NCI-H524 (cell line): ENCODE results near the gene HAGH.
A peak's percentile ranks its signal among the peaks of the same experiment; 100 is the strongest.

ENCODE experiments used
- DNase-seq, 2 experiments: peaks; one replicate each; lab custom pipeline; 2025; lab: John Stamatoyannopoulos, UW

The HAGH gene

DNA sequence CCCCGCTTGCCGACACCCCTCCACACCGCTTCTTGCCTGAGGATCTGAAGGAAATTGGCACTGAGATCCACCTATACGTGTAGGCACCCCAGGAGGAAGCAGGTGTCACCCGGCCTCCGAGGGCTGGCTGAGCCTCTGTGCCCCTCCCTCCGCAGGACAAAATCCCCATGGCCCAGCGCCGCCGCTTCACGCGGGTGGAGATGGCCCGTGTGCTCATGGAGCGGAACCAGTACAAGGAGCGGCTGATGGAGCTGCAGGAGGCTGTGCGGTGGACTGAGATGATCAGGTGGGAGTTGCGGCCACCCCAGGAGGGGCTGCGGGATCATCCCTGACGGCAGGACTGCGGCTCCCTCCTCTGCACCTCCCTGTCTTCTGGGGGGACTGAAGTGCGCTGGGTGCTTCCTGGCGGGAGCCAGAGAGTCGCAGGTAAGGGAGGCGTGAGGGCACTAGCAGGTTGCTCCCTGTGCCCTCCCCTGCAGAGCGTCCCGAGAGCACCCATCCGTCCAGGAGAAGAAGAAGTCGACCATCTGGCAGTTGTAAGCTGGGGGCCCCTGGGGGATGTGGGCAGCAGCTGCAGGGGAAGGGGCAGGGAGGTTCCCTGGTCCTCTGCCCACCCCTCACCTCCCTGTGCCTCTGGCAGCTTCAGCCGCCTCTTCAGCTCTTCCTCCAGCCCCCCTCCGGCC lies 64.3 kb downstream of the HAGH start:
- DNase-seq: peak; percentile 59 to 84

DNA sequence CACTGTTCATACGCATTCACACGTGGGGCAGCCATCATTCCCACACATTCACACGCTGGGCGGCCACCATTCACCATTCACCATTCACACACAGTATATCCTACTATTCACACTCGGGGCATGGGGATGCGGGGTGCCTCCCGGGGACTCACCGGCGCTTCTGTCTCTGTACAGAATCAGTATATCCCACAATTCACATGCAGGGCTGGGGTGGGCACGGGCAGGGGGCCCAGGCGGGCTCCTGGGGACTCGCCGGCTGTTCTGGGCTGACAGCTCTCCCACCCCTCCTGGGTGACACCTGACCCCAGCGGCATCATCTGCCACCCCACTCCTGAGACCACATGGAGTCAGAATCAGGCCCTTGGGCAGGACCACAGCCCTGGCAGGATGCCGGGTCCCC lies 64.9 kb downstream of the HAGH start:
- DNase-seq: no peak

DNA sequence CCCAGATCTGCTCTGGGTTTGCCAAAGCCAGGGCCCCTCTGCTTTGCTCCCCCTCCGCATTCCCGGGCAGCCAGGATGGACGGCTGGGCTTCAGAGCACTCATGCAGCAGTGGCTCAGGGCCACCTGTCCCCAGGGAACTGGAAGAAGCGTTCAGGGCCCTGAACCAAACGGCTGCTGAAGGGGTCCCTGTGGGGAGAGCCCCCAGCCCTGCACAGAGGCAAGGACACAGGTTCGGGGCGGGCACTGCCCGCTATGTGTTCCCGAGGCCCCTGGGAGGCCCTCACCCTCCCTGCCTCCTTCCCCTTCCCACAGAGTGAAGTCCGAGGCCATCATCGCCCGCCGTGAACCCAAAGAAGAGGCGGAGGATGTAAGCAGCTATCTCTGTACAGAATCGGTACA lies 65.7 kb downstream of the HAGH start:
- no peak for DNase-seq

DNA sequence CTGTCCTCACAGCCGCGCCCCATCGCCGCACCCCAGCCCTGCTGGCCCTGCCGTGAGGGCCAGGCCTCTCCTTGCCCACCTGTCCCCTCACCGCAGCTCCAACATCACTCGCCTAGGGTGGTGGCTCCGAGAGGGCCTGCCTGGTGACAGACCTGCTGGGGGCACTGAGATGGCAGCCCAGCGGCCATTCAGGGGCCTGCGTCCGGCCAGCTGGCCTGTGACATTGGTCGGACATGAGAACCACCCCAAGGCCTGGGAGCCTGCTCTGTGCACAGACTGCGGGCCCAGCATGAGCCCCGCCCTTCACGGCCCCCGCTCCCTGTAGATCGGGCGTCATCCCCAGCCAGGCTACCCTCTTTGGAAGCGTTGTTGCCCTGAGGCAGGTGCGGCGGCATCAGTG lies 67.1 kb downstream of the HAGH start:
- no peak for DNase-seq

DNA sequence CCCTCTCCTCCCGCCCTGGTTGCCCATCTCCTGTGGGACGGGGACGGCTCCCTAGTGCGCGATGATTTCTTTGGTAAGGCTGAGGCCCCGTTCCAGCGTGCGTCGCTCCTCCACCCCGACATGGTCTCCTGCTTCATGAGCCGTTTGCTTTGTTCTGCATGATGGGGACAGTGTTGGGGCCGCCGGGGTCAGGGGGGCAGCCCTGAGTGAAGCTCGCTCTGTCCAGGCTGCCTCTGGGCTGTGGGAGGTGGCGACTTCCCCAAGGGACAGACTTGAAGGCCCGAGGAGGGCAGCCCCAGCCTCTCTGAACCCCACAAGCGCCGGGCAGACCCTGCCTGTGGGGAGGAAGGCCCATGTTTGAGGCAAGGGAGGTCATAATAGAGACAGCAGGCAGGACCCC lies 67.7 kb downstream of the HAGH start:
- no peak for DNase-seq

DNA sequence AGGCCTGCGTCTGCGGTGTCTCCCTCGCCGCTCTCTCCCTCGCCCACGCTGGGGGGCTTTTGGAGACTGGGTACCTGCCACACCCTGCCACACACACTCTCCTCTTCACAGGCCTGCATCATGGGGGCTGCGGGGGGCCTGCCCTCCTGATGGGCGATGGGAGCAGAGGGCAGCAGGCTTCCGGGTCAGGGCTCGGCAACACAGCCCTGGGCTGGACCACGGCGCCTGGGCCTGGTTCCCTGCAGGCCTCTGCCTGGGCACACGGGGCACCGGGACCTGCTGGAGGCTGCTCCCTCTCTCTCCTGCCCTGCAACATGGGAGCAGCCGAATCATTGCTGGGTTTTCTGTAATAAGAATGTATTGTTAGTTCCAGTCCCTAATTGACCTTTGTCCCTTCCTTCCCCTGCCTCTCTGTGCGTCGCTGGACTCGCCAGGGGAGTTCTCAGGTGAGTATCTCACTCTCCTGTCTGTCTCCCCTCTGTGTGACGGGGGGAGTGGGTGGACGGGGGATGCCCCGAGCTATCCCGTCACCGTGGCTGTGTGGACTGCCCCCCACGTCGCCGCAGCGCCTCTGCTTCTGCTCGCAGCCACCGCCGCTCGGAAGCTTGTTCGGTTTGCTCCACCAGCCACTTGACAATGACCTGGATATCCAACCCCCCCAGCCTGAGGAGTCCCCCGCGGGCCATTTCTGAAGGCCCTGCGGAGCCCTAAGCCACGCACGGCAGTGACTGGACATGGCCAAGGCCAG lies 68.7 kb downstream of the HAGH start:
- no peak for DNase-seq
